Thymus (tissue), 11 donors: Measurements from ENCODE around the gene KIAA0753. TPM values are rescaled to one million over a fixed set of nuclear protein-coding genes. Genes with fewer than 3 reads are reported as not detected.

Source experiments
- DNase-seq, 9 donors: peaks; one replicate each; pipeline ENCODE4 v3.0.0-alpha.2; 2013; ENCODE audit warnings: low spot score in 9 of 9, low read depth in 6 of 9, missing footprints in 1 of 9
- H3K27ac ChIP-seq, 2 donors: one replicate each; pipeline ENCODE4 v1.5.1; 2013; ENCODE audit warnings: control low read depth in 1 of 2, low read depth in 1 of 2, low read length in 1 of 2, mild to moderate bottlenecking in 1 of 2, moderate library complexity in 1 of 2
- H3K27me3 ChIP-seq, 2 donors: one replicate each; pipeline ENCODE4 v1.5.1; 2013; ENCODE audit warnings: low read length in 1 of 2; ENCODE audit not compliant: control insufficient read depth in 2 of 2, insufficient read depth in 1 of 2
- H3K36me3 ChIP-seq, 2 donors: one replicate each; pipeline ENCODE4 v1.5.1; 2013; ENCODE audit warnings: low read length in 1 of 2, mild to moderate bottlenecking in 1 of 2, moderate library complexity in 1 of 2; ENCODE audit not compliant: control insufficient read depth in 2 of 2, insufficient read depth in 2 of 2
- H3K4me1 ChIP-seq, 2 donors: one replicate each; pipeline ENCODE4 v1.5.1; 2013; ENCODE audit warnings: low read length in 2 of 2; ENCODE audit not compliant: control insufficient read depth in 2 of 2, insufficient read depth in 2 of 2
- H3K4me3 ChIP-seq, 2 donors: one replicate each; pipeline ENCODE4 v1.5.1; 2013; ENCODE audit warnings: low read length in 2 of 2, control low read depth in 1 of 2, mild to moderate bottlenecking in 1 of 2
- H3K9me3 ChIP-seq, 2 donors: one replicate each; pipeline ENCODE4 v1.5.1; 2013; ENCODE audit warnings: low read length in 1 of 2, mild to moderate bottlenecking in 1 of 2; ENCODE audit not compliant: control insufficient read depth in 2 of 2, insufficient read depth in 1 of 2
- WGBS: extraction: QIAGEN DNeasy Blood & Tissue Kit; methylation state at CpG from one replicate; pipeline ENCODE4 v1.1.7; 2013; 5-methylcytosine and 5-hydroxymethylcytosine counted together
- polyA plus RNA-seq: library from polyadenylated mRNA; stranded (reverse); fragments of 200-250 nt; gene quantifications from one replicate; pipeline ENCODE4 v1.2.3, GENCODE V29; 2013
- total RNA-seq: library from RNA; stranded (reverse); fragments of 120-200 nt; gene quantifications from one replicate; pipeline ENCODE4 v1.2.4, GENCODE V29; 2013
- donor health status: healthy.

The KIAA0753 gene
- total and polyA plus RNA-seq, 2 donors: 10.8 to 11.8 TPM

DNA sequence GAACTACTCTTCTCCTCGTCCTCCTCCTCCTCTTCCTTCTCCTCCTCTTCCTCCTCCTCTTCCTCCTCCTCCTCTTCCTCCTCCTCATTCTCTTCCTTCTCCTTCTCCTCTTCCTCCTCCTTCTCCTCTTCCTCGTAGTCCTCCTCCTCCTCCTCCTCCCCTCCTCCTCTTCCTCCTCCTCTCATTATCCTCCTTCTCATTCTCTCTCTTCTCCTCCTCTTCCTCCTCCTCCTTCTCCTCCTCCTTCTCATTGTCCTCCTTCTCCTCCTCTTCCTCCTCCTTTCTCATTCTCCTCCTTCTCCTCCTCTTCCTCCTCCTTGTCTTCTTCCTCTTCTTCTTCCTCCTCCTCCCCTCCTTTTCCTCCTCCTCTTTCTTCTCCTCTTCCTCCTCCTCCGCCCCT is 80.0 kb downstream of the KIAA0753 start:
- H3K4me1 ChIP-seq: peaks cover 0 to 3% of the 10 kb centered on the region in 2 donors
- H3K36me3 ChIP-seq: no peaks in the 10 kb centered on the region
- no peak overlapping the region for H3K27ac ChIP-seq
- no peak for DNase-seq
- peaks cover 29 to 41% of the 10 kb centered on the region in 2 donors for H3K27me3 ChIP-seq
- no peak overlapping the region for H3K4me3 ChIP-seq
- WGBS: 92% methylated on average over 3 of the region's 3 CpGs
- H3K9me3 ChIP-seq: no peaks in the 10 kb centered on the region

- Histone ChIP-seq H3K4me1 (peaks cover 0 to 3% of the 10 kb centered on the region in 2 donors), H3K4me3 (no peak overlapping the region), H3K36me3 (no peaks in the 10 kb centered on the region), H3K27ac (no peak overlapping the region), H3K27me3 (peaks cover 36 to 48% of the 10 kb centered on the region in 2 donors), H3K9me3 (no peaks in the 10 kb centered on the region)
- 98% methylated on average over 5 of the region's 5 CpGs for WGBS
- no peak for DNase-seq
Observed at GRCh38 chr17:6559753-6560215, 80.7 kb downstream of the KIAA0753 start.

DNA sequence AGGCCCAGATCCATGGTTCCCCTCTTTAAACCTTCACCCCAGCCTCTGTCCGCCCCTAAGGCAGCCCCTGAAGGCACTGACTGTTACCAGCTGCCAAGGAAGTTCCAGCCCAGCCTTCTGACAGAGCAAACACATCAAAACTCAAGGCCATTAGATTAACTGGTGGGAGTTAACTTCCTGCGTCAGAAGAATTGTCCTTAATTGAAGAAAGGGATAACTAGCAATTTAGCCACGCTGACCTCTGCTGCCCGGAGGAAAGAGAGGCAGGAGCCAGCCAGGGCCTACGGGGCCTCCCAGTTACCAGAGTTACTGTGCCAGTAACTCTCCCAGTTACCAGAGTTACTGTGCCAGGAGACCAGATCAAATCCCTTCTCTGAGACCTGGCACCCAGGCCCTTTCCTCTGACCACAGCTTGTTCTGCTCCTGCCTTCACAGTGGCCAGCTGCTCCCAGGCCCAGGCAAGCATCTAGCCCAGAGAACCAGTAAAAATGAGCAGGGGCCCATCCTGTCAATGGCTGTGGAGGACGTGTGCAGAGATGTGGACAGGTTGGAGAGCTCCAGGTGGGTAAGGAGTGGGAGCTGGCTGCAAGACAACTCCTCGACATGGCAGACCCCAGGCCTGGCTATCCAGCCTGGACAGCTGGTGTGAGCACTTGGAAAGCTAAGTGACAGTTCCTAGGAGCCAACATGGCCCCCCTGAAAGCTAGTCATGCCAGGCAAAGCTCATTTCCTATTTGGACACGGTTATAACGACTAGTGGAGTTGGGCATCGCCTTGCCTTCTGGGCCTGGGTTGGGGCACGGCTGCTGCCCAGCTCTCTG is 81.4 kb downstream of the KIAA0753 start:
- WGBS: 94% methylated on average over 11 of the region's 11 CpGs
- DNase-seq: no peak
- no peaks in the 10 kb centered on the region for H3K9me3 ChIP-seq
- H3K27me3 ChIP-seq: peaks cover 40 to 54% of the 10 kb centered on the region in 2 donors
- H3K27ac ChIP-seq: no peak overlapping the region
- no peak overlapping the region for H3K4me3 ChIP-seq
- H3K4me1 ChIP-seq: peaks cover 0 to 3% of the 10 kb centered on the region in 2 donors
- H3K36me3 ChIP-seq: no peaks in the 10 kb centered on the region

- no peak for DNase-seq
- Histone ChIP-seq H3K27me3 (peaks cover 40 to 63% of the 10 kb centered on the region in 2 donors), H3K36me3 (no peaks in the 10 kb centered on the region), H3K27ac (no peak overlapping the region), H3K9me3 (no peaks in the 10 kb centered on the region), H3K4me1 (peaks cover 0 to 3% of the 10 kb centered on the region in 2 donors), H3K4me3 (no peak overlapping the region)
- 91% methylated on average over 6 of the region's 6 CpGs for WGBS
Observed at GRCh38 chr17:6558276-6558675, 82.2 kb downstream of the KIAA0753 start.

GRCh38 chr17:6557040-6557438 is 83.5 kb downstream of the KIAA0753 start:
- H3K4me3 ChIP-seq: no peak overlapping the region
- WGBS: 71% methylated on average over 9 of the region's 9 CpGs
- no peak for DNase-seq
- no peaks in the 10 kb centered on the region for H3K9me3 ChIP-seq
- no peaks in the 10 kb centered on the region for H3K36me3 ChIP-seq
- H3K27ac ChIP-seq: no peak overlapping the region
- H3K27me3 ChIP-seq: peaks cover 40 to 70% of the 10 kb centered on the region in 2 donors
- H3K4me1 ChIP-seq: peaks cover 0 to 3% of the 10 kb centered on the region in 2 donors

DNA sequence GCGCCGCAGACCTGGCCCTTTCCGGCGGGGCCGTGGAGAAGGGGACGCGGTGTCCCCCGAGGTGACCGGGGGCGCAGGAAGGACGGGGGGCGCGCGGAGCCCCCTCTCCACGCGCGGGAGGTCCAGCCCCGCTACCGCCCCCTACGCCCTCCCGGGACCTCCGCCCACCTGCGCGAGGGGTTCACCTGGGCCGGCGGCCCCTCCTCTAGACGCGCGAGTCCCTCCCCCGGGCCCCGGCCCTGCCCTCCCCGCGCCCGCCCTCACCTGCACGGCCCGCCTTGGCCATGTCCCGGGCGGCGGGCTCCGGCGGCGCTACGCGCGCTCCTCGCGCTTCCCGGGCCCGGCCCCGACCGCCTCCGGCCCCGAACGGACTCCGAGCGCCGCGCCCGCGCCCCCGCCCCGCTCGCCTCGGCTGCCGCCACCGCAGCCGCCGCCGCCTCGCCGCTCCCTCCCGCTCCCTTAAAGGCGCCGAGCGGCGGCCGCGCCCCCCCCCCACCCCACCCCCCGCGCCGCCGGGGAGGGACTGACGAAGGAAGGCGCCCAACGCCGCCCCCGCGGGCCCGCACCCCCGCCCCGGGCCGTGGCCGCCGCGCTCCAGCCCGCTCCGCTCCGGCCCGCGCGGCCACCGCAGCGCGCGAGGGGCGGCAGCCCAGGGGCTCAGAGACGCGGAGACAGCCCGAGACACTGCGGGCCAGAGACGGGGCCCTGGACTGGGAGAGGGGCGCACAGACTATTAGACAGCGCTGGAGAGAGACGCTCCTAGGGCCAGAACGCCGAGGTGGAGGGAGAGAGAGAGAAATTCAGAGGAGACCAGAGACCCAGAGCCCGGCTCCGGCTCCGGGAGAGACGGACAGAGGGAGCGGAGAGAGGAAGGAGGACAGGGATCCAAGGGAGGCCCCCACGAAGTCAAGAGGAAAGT is 84.1 kb downstream of the KIAA0753 start, which contains the start of gene PITPNM3:
TSS of gene PITPNM3 (minus strand) at position 435 of the 919 bp plus-strand sequence. CDS start at position 286, 149 bp downstream.
- 3% methylated on average over 120 of the region's 122 CpGs for WGBS

GRCh38 chr17:6555331-6556120 is 85.0 kb downstream of the KIAA0753 start:
- peaks cover 0 to 3% of the 10 kb centered on the region in 2 donors for H3K4me1 ChIP-seq
- WGBS: 4% methylated on average over 56 of the region's 56 CpGs
- no peak overlapping the region for H3K27ac ChIP-seq
- H3K36me3 ChIP-seq: no peaks in the 10 kb centered on the region
- no peaks in the 10 kb centered on the region for H3K9me3 ChIP-seq
- H3K4me3 ChIP-seq: peak overlapping the region in 1 of 2 donors; percentile 39
- DNase-seq: no peak
- peaks cover 40 to 71% of the 10 kb centered on the region in 2 donors for H3K27me3 ChIP-seq

More for the DNA sequence above, 84.1 kb downstream of the KIAA0753 start, which contains the start of gene PITPNM3:
- no peak for DNase-seq
- no peak within 1 kb of the TSS for H3K27ac ChIP-seq
- H3K27me3 ChIP-seq: peaks cover 40 to 71% of the 10 kb centered on the region in 2 donors
- peaks cover 0 to 3% of the 10 kb centered on the region in 2 donors for H3K4me1 ChIP-seq
- no peaks in the 10 kb centered on the region for H3K9me3 ChIP-seq
- peak within 1 kb of the TSS in 1 of 2 donors; percentile 39 for H3K4me3 ChIP-seq
- no peaks in the 10 kb centered on the region for H3K36me3 ChIP-seq

- no peaks in the 10 kb centered on the region for H3K36me3 ChIP-seq
- no peak for DNase-seq
- peaks cover 0 to 3% of the 10 kb centered on the region in 2 donors for H3K4me1 ChIP-seq
- WGBS: 37% methylated on average over 12 of the region's 12 CpGs
- H3K4me3 ChIP-seq: no peak overlapping the region
- H3K27me3 ChIP-seq: peaks cover 40 to 71% of the 10 kb centered on the region in 2 donors
- H3K9me3 ChIP-seq: no peaks in the 10 kb centered on the region
- no peak overlapping the region for H3K27ac ChIP-seq
Observed at GRCh38 chr17:6554871-6555330, 85.6 kb downstream of the KIAA0753 start.
